ENCODE data around the gene FAM216B.

Gene FAM216B

DNA sequence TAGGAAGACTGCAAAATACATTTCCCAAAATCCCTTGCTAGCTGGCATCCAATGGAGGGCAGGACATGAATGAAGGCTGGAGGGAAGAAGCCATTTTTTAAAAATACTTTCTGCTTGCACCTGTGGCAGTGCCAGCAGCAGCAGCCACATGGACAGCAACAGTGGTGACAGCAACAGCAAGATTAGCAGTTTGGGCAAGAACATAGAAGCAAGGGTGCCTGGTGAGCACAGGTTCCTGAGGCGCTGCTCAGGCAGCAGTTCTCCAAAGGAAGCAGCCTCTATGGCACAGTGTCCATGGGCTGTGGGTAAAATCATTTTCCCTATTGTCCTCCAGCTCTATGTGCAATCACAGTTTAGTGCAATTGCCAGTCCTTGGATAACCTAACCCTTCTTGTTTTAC, 1.3 kb upstream of the FAM216B start:
- H3K27me3 ChIP-seq (ENCODE audit: insufficient read depth, low read length) = no peaks in the 10 kb centered on the region
- TF ChIP-seq, protein P1, sequence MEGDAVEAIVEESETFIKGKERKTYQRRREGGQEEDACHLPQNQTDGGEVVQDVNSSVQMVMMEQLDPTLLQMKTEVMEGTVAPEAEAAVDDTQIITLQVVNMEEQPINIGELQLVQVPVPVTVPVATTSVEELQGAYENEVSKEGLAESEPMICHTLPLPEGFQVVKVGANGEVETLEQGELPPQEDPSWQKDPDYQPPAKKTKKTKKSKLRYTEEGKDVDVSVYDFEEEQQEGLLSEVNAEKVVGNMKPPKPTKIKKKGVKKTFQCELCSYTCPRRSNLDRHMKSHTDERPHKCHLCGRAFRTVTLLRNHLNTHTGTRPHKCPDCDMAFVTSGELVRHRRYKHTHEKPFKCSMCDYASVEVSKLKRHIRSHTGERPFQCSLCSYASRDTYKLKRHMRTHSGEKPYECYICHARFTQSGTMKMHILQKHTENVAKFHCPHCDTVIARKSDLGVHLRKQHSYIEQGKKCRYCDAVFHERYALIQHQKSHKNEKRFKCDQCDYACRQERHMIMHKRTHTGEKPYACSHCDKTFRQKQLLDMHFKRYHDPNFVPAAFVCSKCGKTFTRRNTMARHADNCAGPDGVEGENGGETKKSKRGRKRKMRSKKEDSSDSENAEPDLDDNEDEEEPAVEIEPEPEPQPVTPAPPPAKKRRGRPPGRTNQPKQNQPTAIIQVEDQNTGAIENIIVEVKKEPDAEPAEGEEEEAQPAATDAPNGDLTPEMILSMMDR (IDR thresholded peaks at IDR 0.05; ENCODE audit: low read length) = no peak
- TF ChIP-seq EZH2 (IDR thresholded peaks at IDR 0.05; ENCODE audit: borderline replicate concordance, low read length) = no peak
- H3K27ac ChIP-seq (ENCODE audit: low read depth, low read length, poor library complexity, severe bottlenecking) = no peak overlapping the region
- no peak overlapping the region for H3K9ac ChIP-seq (ENCODE audit: low read length)
- no peak overlapping the region for H3K4me2 ChIP-seq (ENCODE audit: low read length)
- H3K4me1 ChIP-seq (ENCODE audit: insufficient read depth, low read length, severe bottlenecking) = no peaks in the 10 kb centered on the region
- H3K9me3 ChIP-seq (ENCODE audit: low read length) = no peaks in the 10 kb centered on the region
- H3K4me3 ChIP-seq (ENCODE audit: low read depth, low read length, poor library complexity, severe bottlenecking) = no peak overlapping the region
- no peaks in the 10 kb centered on the region for H4K20me1 ChIP-seq (ENCODE audit: insufficient read depth, low read length)
- no peak overlapping the region for H2AFZ ChIP-seq (ENCODE audit: low read length)
- no peaks in the 10 kb centered on the region for H3K9me2 ChIP-seq (ENCODE audit: low read depth, low read length)
- H3K36me3 ChIP-seq (ENCODE audit: insufficient read depth, low read length) = no peaks in the 10 kb centered on the region
- H3K79me2 ChIP-seq (ENCODE audit: insufficient read depth, low read length) = no peaks in the 10 kb centered on the region
- no peaks in the 10 kb centered on the region for H3F3A ChIP-seq (ENCODE audit: insufficient read depth, low read length)

DNA sequence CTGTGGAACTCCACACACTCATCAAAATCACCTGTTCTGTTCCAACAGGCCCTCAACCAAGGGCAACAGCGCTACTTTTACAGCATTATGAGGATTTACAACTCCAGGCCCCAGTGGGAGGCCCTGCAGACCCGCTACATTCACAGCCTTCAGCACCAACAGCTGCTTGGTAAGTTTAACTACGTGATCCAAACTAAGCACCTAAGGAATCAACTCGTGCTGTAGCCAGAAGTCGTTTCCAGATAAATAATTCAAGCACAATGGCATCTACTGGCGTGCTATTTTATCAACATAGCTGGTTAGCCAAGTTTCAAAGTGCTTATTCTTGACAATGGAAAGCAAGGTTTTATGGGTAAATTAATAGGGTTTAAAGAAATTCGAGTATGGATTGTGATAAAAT, 5.3 kb downstream of the FAM216B start:
- no peaks in the 10 kb centered on the region for H3K9me2 ChIP-seq (ENCODE audit: low read depth, low read length)
- no peaks in the 10 kb centered on the region for H3K9me3 ChIP-seq (ENCODE audit: low read length)
- no peak overlapping the region for H3K27ac ChIP-seq (ENCODE audit: low read depth, low read length, poor library complexity, severe bottlenecking)
- H3K4me1 ChIP-seq (ENCODE audit: insufficient read depth, low read length, severe bottlenecking) = no peaks in the 10 kb centered on the region
- H3K27me3 ChIP-seq (ENCODE audit: insufficient read depth, low read length) = no peaks in the 10 kb centered on the region
- H3K4me3 ChIP-seq (ENCODE audit: low read depth, low read length, poor library complexity, severe bottlenecking) = no peak overlapping the region
- no peaks in the 10 kb centered on the region for H3K79me2 ChIP-seq (ENCODE audit: insufficient read depth, low read length)
- no peaks in the 10 kb centered on the region for H3K36me3 ChIP-seq (ENCODE audit: insufficient read depth, low read length)
- TF ChIP-seq, protein P1 (IDR thresholded peaks at IDR 0.05; ENCODE audit: low read length) = no peak
- TF ChIP-seq EZH2 (IDR thresholded peaks at IDR 0.05; ENCODE audit: borderline replicate concordance, low read length) = no peak
- H3F3A ChIP-seq (ENCODE audit: insufficient read depth, low read length) = no peaks in the 10 kb centered on the region
- H4K20me1 ChIP-seq (ENCODE audit: insufficient read depth, low read length) = no peaks in the 10 kb centered on the region
- H3K4me2 ChIP-seq (ENCODE audit: low read length) = no peak overlapping the region
- H3K9ac ChIP-seq (ENCODE audit: low read length) = no peak overlapping the region
- H2AFZ ChIP-seq (ENCODE audit: low read length) = no peak overlapping the region

DNA sequence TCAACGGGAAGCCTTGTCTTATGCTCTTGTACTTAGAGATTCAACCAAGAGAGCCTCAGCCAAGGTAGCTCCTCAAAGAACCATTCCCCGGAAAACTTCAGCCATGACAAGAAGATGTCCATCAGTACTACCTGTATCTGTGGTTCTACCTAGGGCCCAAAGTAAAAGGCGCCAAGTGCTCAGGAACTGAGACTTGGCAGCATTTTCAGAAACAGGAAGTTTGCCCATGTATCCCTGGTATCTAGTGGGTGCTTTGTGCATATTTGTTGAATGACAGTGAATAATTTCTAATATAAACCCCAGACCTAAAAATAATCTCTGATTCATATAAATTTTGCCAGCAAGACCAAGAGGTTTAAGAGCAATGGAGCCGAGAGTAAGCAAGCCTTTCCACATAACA, 7.2 kb downstream of the FAM216B start:
- Histone ChIP-seq H3K9ac (ENCODE audit: low read length) (no peak overlapping the region), H3K4me2 (ENCODE audit: low read length) (no peak overlapping the region), H3K27ac (ENCODE audit: low read depth, low read length, poor library complexity, severe bottlenecking) (no peak overlapping the region), H3K9me3 (ENCODE audit: low read length) (no peaks in the 10 kb centered on the region), H2AFZ (ENCODE audit: low read length) (no peak overlapping the region), H3K79me2 (ENCODE audit: insufficient read depth, low read length) (no peaks in the 10 kb centered on the region), H3K27me3 (ENCODE audit: insufficient read depth, low read length) (no peaks in the 10 kb centered on the region), H3K4me1 (ENCODE audit: insufficient read depth, low read length, severe bottlenecking) (no peaks in the 10 kb centered on the region), H3K36me3 (ENCODE audit: insufficient read depth, low read length) (no peaks in the 10 kb centered on the region), H3F3A (ENCODE audit: insufficient read depth, low read length) (no peaks in the 10 kb centered on the region), H3K9me2 (ENCODE audit: low read depth, low read length) (no peaks in the 10 kb centered on the region), H3K4me3 (ENCODE audit: low read depth, low read length, poor library complexity, severe bottlenecking) (no peak overlapping the region), H4K20me1 (ENCODE audit: insufficient read depth, low read length) (no peaks in the 10 kb centered on the region)
- TF ChIP-seq, protein P1 (IDR thresholded peaks at IDR 0.05; ENCODE audit: low read length) = no peak

Data from OCI-LY1 (cell line).